HG02610 (cell line): ENCODE results near the gene MTMR12.
"Not testable (repeated sequence)": the region's sequence is repeated elsewhere in the genome, so short reads cannot be mapped to it uniquely, and the experiment has no call there.

Experiments
- ATAC-seq: cut with Tn5 transposase; IDR thresholded peaks from one replicate; pipeline ENCODE4 v1.9.1; 2021; ENCODE audit warnings: mild to moderate bottlenecking, moderate library complexity; ENCODE audit not compliant: unreplicated experiment

MTMR12 gene

GRCh38 chr5:32241034-32241783 is 71.5 kb downstream of the MTMR12 start:
- peak; percentile 74 for ATAC-seq

- ATAC-seq: no peak
These were observed 73.4 kb downstream of the MTMR12 start for GRCh38 chr5:32239385-32239784.

GRCh38 chr5:32233696-32234447 is 78.9 kb downstream of the MTMR12 start:
- ATAC-seq: no peak

- no peak for ATAC-seq
These were observed 79.5 kb downstream of the MTMR12 start for GRCh38 chr5:32233220-32233695.

GRCh38 chr5:32232441-32233219 is 80.1 kb downstream of the MTMR12 start:
- peak; percentile 78 for ATAC-seq

- ATAC-seq: peak; percentile 7
These were observed 80.8 kb downstream of the MTMR12 start for GRCh38 chr5:32231929-32232328.

GRCh38 chr5:32231241-32231640 is 81.5 kb downstream of the MTMR12 start:
- no peak for ATAC-seq

GRCh38 chr5:32230356-32231099 is 82.2 kb downstream of the MTMR12 start:
- no peak for ATAC-seq

- ATAC-seq: no peak
These were observed 83.2 kb downstream of the MTMR12 start for GRCh38 chr5:32229586-32229985.

- ATAC-seq: no peak
These were observed 83.9 kb downstream of the MTMR12 start for GRCh38 chr5:32228816-32229215.

- ATAC-seq: no peak
These were observed 87.3 kb downstream of the MTMR12 start for GRCh38 chr5:32225445-32225844.

- ATAC-seq: no peak
These were observed 88.6 kb downstream of the MTMR12 start for GRCh38 chr5:32223972-32224609.

- no peak for ATAC-seq
These were observed 89.8 kb downstream of the MTMR12 start for GRCh38 chr5:32222723-32223470.

- no peak for ATAC-seq
These were observed 94.8 kb downstream of the MTMR12 start for GRCh38 chr5:32217886-32218396.

- ATAC-seq: not testable (repeated sequence)
These were observed 98.4 kb downstream of the MTMR12 start for GRCh38 chr5:32214344-32214743.

- ATAC-seq: no peak
These were observed 102.6 kb downstream of the MTMR12 start for GRCh38 chr5:32210151-32210550.

GRCh38 chr5:32208837-32209236 is 103.9 kb downstream of the MTMR12 start:
- not testable (repeated sequence) for ATAC-seq

GRCh38 chr5:32207355-32207634 is 105.4 kb downstream of the MTMR12 start:
- no peak for ATAC-seq
